ENCODE results near the gene PIGW.

DNA sequence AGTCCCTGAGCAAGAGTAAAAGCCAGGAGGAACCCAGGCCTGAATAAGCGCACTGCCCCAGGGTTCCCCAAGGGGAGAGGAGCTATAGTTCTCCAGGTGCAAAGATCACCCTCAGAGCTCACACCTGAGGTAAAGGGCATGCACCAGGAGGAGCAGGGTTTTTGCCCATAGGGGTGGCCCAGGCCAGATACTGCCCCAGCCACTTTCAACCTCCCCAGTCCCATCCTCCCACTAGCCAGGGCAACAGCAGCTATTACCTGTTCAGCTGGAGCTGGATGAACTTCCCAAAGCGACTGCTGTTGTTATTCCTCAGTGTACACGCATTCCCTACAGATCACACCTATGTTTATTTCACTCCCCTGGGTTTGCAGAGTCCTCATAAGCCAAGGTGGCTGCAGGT lies 19.9 kb upstream of the PIGW start:
- TF ChIP-seq, protein P1, sequence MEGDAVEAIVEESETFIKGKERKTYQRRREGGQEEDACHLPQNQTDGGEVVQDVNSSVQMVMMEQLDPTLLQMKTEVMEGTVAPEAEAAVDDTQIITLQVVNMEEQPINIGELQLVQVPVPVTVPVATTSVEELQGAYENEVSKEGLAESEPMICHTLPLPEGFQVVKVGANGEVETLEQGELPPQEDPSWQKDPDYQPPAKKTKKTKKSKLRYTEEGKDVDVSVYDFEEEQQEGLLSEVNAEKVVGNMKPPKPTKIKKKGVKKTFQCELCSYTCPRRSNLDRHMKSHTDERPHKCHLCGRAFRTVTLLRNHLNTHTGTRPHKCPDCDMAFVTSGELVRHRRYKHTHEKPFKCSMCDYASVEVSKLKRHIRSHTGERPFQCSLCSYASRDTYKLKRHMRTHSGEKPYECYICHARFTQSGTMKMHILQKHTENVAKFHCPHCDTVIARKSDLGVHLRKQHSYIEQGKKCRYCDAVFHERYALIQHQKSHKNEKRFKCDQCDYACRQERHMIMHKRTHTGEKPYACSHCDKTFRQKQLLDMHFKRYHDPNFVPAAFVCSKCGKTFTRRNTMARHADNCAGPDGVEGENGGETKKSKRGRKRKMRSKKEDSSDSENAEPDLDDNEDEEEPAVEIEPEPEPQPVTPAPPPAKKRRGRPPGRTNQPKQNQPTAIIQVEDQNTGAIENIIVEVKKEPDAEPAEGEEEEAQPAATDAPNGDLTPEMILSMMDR (IDR thresholded peaks at IDR 0.05; ENCODE audit: poor library complexity) = no peak
- no peak for TF ChIP-seq EZH2phosphoT487 (IDR thresholded peaks at IDR 0.05; ENCODE audit: low read depth, severe bottlenecking, unreplicated experiment)

Data from hepatocyte (in vitro differentiated cells).